ENCODE measurements around the gene MRPL2. TPM values are rescaled to one million over a fixed set of nuclear protein-coding genes. Genes with fewer than 3 reads are reported as not detected.

Gene MRPL2
- total and polyA plus RNA-seq, 2 of the 4 experiments (the other 2 are of a cell fraction): 18.1 to 45.9 TPM

GRCh38 chr6:43077981-43078511 is 18.8 kb upstream of the MRPL2 start:
- H2AFZ ChIP-seq (replicated peaks; ENCODE audit: low read length, poor library complexity): peak overlapping the region; percentile 16
- H3K4ac ChIP-seq (ENCODE audit: low read depth, low read length): peak overlapping the region; percentile 86
- H3K4me1 ChIP-seq (ENCODE audit: control insufficient read depth, insufficient read depth, low read length): peaks cover 31% of the 10 kb centered on the region
- intact Hi-C loops (cut with micrococcal nuclease) (loop anchor here (1.0 to 2.0 kb wide), 2 partner anchors 13 to 36 kb away; no protein-coding TSS in a partner anchor), in situ Hi-C loops (cut with MboI; ENCODE audit: low sequenced_read_pairs) (loop anchor here (5.0 kb wide), 1 partner anchor 49 kb away; no protein-coding TSS in a partner anchor), dilution Hi-C loops (cut with HindIII; ENCODE audit: low sequenced_read_pairs, unreplicated experiment) (no loop called here)
- TF ChIP-seq MAZ (IDR thresholded peaks at IDR 0.05; ENCODE audit: borderline replicate concordance, low read depth, low read length) (no peak), RAD21 (IDR thresholded peaks at IDR 0.05; ENCODE audit: low read length) (no peak), CEBPB (IDR thresholded peaks at IDR 0.05; ENCODE audit: low read depth, low read length) (peak; percentile 86), MXI1 (IDR thresholded peaks at IDR 0.05; ENCODE audit: borderline replicate concordance, low read depth, low read length) (no peak), ELK1 (IDR thresholded peaks at IDR 0.05; ENCODE audit: borderline replicate concordance, low read depth, low read length) (no peak), FOS (IDR thresholded peaks at IDR 0.05; ENCODE audit: low read depth, low read length) (no peak), USF2 (IDR thresholded peaks at IDR 0.05; ENCODE audit: low read depth, low read length) (no peak)
- peak overlapping the region; percentile 47; the same call in 1 of the 3 replicates for H2BK15ac ChIP-seq (ENCODE audit: low read depth, low read length)
- H3K79me1 ChIP-seq (ENCODE audit: low read depth in 1 of 2, low read length in 2 of 2): peaks cover 17 to 67% of the 10 kb centered on the region in 2 experiments
- WGBS, 2 experiments (ENCODE audit: extremely low coverage in 2 of 2, insufficient read length in 1 of 2): 24% methylated on average over 5 of the region's 6 CpGs; no CpG with 5 or more reads in 1 of the 2 experiments
- H2BK20ac ChIP-seq (ENCODE audit: low read depth, low read length): peak overlapping the region; percentile 5
- H3K9me1 ChIP-seq (ENCODE audit: insufficient read depth, low read length): peaks cover 18% of the 10 kb centered on the region
- ChIA-PET CTCF (interaction anchor here (0.7 kb wide), 1 partner anchor 41 kb away, joined by 3 read pairs; no protein-coding TSS in a partner anchor), POLR2A (ENCODE audit: unreplicated experiment) (no interaction called here)
- ATAC-seq (ENCODE audit: low read depth): no peak
- H4K5ac ChIP-seq (ENCODE audit: low read depth, low read length): peak overlapping the region; percentile 68
- H4K91ac ChIP-seq (ENCODE audit: insufficient read depth, low read depth, low read length): peak overlapping the region; percentile 75
- peak overlapping the region; percentile 12; the same call in 1 of the 2 replicates for H3K56ac ChIP-seq (ENCODE audit: extremely low read depth, insufficient read depth, low read length)
- peak overlapping the region; percentile 93 for H3K23ac ChIP-seq (ENCODE audit: low read depth, low read length)
- peak overlapping the region; percentile 79 for H3K18ac ChIP-seq (ENCODE audit: low read depth, low read length)
- H3K14ac ChIP-seq (replicated peaks; ENCODE audit: low read depth, low read length): peak overlapping the region; percentile 97
- peak overlapping the region; percentile 66 for H2AK9ac ChIP-seq (replicated peaks; ENCODE audit: low read depth, low read length, poor library complexity)
- BruUV-seq (replicated peaks): no TSS peak
- H3K4me3 ChIP-seq (ENCODE audit: insufficient read depth, low read depth, low read length): peak overlapping the region; percentile 76
- H3K9ac ChIP-seq (ENCODE audit: low read depth, low read length): peak overlapping the region; percentile 92
- peaks cover 3% of the 10 kb centered on the region; the same call in 1 of the 2 replicates for H3K36me3 ChIP-seq (ENCODE audit: control insufficient read depth, insufficient read depth, low read length)
- peak overlapping the region; percentile 77 for H3K27ac ChIP-seq (ENCODE audit: insufficient read depth, low read length)
- H2BK5ac ChIP-seq (ENCODE audit: low read depth, low read length, poor library complexity, severe bottlenecking): peak overlapping the region; percentile 84
- H4K20me1 ChIP-seq (ENCODE audit: insufficient read depth, low read length): peaks cover 35% of the 10 kb centered on the region
- H2AK5ac ChIP-seq (ENCODE audit: low read depth, low read length): peak overlapping the region; percentile 68; the same call in 1 of the 2 replicates
- no peaks in the 10 kb centered on the region for H3K9me3 ChIP-seq (ENCODE audit: control insufficient read depth, insufficient read depth, low read length)
- H3K27me3 ChIP-seq (ENCODE audit: control insufficient read depth, insufficient read depth, low read length): no peaks in the 10 kb centered on the region
- H3K4me2 ChIP-seq (ENCODE audit: low read depth, low read length): peak overlapping the region; percentile 93
- peak overlapping the region; percentile 76 for H2BK120ac ChIP-seq (ENCODE audit: low read depth, low read length)
- peak; percentile 67 for DNase-seq
- H4K8ac ChIP-seq (ENCODE audit: low read depth in 2 of 2, low read length in 2 of 2): peak overlapping the region; percentile 35 to 73; a peak in 3 of 4 replicates
